GM04504 (cell line): ENCODE data around the gene VWA5B1.

Experiments used
- DNase-seq: peaks from one replicate; pipeline ENCODE4 v3.0.0-alpha.2; 2012; ENCODE audit warnings: low read depth

VWA5B1 gene

GRCh38 chr1:20349561-20349960 lies 58.9 kb downstream of the VWA5B1 start:
- DNase-seq = no peak

GRCh38 chr1:20349971-20350370 lies 59.3 kb downstream of the VWA5B1 start:
- DNase-seq = no peak

GRCh38 chr1:20350421-20350820 lies 59.7 kb downstream of the VWA5B1 start:
- no peak for DNase-seq

- DNase-seq = no peak
Measured at GRCh38 chr1:20351911-20352701, 61.4 kb downstream of the VWA5B1 start.

DNA sequence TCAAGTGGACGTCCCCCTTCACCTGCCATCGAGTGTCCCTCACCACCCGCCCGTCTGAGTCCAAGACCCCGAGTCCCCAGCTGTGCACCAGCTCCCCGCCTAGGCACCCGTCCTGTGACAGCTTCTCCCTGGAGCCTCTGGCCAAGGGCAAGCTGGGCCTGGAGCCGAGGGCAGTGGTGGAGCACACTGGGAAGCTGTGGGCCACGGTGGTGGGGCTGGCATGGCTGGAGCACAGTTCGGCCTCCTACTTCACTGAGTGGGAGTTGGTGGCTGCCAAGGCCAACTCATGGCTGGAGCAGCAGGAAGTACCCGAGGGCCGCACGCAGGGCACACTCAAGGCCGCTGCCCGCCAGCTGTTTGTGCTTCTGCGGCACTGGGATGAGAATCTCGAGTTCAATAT lies 63.2 kb downstream of the VWA5B1 start:
- DNase-seq = no peak

GRCh38 chr1:20354610-20355009 lies 63.9 kb downstream of the VWA5B1 start:
- no peak for DNase-seq

- no peak for DNase-seq
Measured at GRCh38 chr1:20355101-20355827, 64.6 kb downstream of the VWA5B1 start.

DNA sequence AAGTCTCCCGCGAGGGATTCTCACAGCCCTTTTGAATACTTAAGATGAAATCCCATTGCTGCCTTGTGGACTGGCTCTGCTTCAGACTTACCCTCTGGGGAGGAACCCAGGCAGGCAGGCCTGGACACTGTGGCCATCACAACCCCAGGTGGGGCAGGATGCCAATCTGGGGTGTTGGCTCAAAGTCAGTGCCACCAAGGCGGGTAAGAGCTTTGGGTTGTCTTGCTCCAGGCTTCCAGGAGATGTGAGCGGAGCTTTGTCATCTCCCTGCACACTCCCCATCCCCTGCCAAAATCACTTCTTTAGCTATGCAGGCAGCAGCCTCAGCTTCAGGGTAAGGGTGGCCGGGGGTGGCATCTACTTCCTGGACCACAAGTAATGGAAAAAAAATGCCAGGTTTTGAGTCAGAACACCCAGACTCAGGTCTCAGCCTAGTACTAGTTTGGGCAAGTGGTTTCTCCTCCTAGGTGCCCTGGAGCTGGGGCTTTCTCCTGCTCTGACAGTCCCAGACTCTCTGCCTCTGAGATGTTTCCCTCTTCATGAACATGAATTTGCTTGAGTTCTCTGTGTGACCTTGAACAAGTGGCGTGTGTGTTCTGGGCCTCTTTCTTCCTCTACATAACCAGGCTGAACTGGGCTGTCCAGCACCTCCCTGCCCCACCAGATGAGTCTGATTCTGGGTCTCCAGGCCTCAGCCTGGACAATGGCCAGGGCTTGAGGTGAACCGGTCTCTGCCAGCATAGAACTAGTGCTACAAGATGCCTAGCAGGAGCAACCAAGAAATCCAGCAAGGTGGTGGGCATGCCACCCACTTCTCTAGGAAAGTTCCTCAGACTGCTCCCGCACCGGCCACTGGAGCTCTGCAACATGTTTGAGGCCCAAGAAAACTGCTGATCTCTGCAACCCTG lies 65.4 kb downstream of the VWA5B1 start:
- DNase-seq = no peak

DNA sequence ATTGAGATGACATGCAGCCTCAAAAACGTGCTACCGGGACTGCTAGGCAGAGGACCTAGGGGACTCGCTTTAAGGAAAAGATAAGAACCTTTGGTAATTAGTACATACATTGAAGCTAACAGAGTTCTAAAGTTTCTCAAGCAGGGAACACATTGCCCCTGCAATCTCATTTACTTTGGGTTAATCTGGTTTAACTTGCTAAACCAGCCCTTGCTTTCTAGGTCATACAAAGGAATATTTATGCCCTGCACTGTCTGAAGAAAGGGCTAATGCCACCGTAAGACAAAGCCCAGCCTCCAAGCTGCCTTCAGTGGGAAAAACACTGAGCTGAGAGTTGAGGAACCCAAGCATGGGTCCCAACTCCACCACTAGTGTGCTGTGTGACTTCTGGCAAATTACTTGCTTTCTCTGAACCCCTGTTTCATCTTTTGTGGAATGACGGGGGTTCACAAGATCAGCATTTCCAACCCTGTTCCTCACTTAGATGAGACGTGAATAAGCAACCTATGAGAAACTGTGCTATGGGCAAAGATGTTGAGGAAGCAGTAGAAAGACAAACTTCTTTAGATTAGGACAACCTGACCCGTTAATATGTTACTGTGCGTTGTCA lies 66.3 kb downstream of the VWA5B1 start:
- DNase-seq = no peak

DNA sequence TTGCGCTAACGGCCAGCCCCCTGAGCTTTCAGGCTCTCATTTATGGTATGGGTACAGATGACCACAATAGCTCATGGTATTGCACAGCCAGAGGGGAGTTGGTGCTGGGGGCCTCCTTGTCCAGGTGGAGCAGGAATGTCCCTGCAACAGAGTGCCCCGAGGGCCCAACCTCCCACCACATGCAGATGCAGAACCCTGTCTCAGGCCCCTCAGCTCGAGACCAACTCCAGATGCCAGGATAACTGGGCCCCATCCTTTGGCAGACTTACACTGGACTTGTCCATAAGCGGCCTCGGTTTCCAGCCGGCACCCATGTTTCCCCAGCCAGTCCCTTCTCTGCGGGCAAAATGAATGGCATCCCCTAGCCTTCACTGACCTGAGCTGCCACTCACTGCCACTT lies 67.1 kb downstream of the VWA5B1 start:
- DNase-seq = no peak

- no peak for DNase-seq
Measured at GRCh38 chr1:20358761-20359263, 68.1 kb downstream of the VWA5B1 start.

DNA sequence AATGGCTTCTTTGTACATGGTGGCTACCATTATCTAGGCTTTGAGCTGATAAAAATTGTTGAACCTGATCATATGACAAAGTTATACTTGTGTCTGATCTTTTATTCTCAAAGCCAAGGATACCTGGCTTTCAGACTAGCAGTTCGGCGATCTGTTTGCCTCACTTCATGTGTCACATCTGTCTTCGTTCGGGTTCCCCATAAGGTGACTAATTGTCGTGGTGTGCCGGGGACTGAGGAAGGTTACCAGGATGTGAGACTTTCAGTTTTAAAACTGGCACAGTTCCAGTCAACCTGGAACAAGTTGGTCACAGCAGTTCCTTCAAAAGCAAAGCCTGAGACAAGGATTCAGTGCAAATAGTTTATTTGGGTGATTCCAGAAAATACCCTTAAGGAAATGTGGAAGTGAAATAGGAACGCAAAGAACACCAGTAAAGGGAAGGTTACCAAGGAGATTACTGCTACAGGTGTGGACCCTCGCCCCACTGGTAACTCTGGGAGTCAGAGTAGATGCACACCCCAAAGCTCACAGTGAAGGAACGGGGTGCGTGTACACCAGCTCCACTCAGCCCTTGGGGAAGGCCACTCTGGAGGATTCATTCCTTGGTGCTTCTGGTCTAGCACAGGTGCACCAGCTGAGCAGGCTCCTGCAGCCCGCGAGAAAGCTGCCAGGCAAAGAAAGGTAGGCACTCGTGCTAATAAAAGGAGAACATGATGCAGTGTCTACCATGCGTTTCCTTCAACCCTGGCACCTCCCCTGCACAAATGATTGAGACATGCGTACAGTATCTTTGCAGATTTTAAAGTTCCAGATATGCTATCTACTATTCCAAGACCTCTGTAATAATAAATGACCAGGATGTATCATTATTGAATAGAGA lies 69.0 kb downstream of the VWA5B1 start:
- no peak for DNase-seq

GRCh38 chr1:20361401-20361800 lies 70.7 kb downstream of the VWA5B1 start:
- no peak for DNase-seq

DNA sequence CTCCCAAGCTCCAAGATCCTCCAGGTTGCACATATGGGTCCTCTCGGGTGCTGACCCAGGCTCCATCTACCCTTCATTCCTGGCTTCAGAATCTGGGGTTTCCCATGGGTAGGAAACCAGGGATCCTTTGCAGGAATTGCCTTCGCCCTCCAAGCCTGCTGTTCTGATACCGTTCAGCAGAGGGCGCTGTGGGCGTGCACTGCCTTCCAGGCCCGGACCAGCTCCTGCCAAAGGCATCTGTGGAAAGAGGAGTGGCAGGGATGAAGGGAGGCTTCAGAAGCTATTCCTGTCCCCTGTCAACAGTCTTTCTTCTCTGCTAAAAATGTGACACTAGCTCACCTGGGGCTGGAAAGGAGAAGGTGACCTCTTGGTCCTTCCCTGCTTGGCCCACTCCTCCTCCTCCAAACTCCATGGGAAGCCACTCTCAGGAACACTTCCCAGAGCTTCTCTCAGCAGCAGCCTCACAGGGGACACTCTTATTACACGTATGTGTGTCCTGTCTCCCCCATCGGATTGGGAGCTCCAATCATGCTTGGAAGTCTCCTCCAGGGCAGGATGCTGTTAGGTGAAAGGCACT lies 71.2 kb downstream of the VWA5B1 start:
- peak; percentile 21 for DNase-seq

DNA sequence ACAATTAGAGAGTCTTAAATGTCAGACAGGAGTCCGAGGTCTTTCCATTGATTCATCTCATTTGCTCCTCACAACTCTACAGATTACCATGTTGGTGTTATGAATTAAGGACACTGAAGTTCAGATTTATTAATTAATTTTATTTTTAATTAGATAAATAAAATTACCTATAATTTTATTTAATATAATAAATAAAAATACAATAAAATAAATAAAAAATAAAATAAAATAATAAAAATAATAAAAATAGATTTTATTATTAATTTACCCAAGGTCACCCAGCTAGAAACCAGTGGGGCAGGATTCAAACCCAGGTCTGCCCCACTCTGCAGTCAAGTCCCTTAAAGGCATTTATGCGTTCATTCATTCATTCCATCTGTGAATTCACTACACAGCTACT lies 72.2 kb downstream of the VWA5B1 start:
- DNase-seq = no peak

DNA sequence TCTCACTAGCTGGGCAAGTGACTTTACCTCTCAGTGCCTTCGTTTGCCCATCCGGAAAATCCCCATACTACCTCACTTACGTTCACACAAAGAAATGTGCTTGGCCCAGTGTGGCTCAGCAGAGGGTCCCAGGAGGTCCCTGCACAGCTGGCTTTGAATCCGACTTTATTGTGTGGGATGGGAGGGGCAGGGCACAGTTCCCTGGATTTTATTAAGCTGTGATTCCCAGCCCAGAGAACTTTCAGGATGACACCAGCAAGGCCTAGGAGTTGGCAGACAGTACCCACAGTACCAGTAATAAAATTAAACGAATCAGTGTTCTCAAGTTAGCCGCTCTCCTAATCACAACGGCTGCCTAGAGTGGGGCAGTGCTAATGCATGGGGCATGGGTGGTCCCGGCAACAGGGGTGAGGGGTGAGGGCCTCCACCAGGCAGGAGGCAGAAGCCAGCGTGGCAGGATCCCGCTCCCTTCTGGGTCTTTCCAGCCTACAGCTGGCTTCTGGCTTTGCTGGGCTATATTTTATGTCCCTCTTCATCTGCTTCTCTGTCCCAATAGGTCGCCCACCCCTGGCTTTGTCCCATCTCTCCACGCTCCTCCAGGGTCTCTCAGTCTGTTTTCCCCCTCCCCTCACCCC lies 74.9 kb downstream of the VWA5B1 start:
- DNase-seq = no peak

GRCh38 chr1:20366056-20366462 lies 75.4 kb downstream of the VWA5B1 start:
- DNase-seq = no peak

DNA sequence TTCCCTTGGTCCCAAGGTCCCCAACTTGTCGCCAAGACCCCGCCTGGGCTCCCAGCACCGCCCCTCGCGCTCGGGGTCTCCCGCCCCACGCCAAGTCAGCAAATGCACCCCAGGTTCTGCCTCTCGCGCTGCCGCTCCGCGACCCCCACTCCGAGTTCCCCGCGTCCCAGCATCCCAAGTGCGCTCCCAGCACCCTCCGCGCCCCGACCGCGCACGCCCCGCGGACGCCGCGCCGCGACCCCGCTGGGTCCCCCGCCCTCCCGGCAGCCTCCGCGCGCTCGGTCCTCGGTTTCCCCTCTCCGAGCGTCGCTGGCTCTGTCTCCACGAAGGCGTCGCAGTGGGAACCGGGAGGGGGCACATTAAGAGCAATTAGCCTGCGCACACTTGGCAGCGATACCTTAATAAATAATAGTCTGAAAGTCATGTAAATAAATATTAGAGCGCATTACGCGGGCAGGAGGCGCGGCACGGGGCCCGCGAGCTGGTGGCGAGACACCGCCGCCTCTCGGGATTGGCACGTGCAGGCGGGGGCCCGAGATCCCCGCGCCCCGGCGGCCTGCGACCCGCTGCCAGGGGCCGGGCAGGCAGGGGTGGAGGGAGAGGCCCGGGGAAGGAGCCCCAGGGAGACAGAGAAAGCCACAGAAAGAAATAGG lies 75.9 kb downstream of the VWA5B1 start:
- DNase-seq = no peak

GRCh38 chr1:20367116-20367585 lies 76.5 kb downstream of the VWA5B1 start:
- no peak for DNase-seq
